ENCODE measurements around the gene SPIN2B.

- TF ChIP-seq EZH2 (IDR thresholded peaks at IDR 0.05; ENCODE audit: borderline replicate concordance), result no peak
- no peak for TF ChIP-seq CTCF (IDR thresholded peaks at IDR 0.05; ENCODE audit: poor library complexity)
- no peak for TF ChIP-seq EZH2phosphoT487 (IDR thresholded peaks at IDR 0.05; ENCODE audit: low read depth, severe bottlenecking, unreplicated experiment)
Observed at GRCh38 chrX:57070185-57070984, 51.0 kb downstream of the SPIN2B start.

All from hepatocyte (in vitro differentiated cells).